ENCODE data around the gene ANKHD1.
"Not testable (repeated sequence)": the region's sequence is repeated elsewhere in the genome, so short reads cannot be mapped to it uniquely, and the experiment has no call there.

The ANKHD1 gene

DNA sequence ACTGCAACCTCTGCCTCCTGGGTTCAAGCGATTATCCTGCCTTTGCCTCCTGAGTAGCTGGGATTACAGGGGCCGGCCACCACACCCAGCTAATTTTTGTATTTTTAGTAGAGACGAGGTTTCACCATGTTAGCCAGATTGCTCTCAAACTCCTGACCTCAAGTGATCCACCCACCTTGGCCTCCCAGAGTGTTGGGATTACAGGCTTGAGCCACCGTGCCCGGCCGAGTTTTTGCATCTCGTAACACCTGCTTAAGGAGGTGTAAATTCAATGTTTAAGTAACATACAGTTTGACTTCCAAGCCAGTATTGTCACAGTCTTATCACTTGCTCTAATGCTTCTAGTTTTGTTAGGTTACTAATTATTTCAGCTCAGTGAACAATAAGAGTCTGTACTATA, 19.7 kb downstream of the ANKHD1 start:
- DNase-seq: not testable (repeated sequence)

DNA sequence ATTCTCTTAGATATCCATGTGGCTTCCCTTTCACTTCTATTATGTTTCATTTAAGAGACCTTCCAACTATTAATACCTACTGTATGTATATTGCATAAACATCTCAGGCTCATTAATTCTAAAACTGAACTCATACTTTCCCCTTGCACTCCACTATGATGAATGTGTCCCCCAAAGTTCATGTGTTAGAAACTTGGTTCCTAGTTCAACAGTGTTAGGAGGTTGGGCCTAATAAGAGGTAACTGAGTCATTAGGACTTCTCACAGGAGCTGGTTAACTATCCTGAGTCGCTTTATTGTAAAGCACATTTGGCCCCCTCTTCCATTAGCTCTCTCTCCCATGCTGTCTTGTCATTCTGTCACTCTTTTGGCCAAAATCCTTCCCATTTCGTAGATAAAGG, 22.0 kb downstream of the ANKHD1 start:
- DNase-seq: no peak

DNA sequence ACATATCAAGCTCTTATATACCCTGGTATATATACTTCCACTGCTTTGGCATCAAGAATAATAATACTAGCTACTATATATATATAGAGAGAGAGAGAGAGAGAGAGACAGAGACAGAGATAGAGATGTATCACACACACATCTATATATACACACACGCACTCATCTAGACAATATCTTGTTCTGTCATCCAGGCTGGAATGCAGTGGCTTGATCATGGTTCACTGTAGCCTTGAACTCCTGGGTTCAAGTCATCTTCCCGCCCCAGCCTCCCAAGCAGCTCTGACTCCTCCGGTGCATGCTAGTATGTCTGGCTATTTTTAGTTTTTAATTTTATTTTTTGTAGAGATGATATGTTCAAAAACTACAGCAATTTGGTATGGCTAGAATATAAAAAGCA, 22.5 kb downstream of the ANKHD1 start:
- DNase-seq: no peak

DNA sequence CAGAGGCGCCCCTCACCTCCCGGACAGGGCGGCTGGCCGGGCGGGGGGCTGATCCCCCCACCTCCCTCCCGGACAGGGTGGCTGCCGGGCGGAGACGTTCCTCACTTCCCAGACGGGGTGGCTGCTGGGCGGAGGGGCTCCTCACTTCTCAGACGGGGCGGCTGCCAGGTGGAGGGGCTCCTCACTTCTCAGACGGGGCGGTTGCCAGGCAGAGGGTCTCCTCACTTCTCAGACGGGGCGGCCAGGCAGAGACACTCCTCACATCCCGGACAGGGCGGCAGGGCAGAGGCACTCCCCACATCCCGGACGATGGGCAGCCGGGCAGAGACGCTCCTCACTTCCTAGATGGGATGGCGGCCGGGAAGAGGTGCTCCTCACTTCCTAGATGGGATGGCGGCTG, 26.1 kb downstream of the ANKHD1 start:
- DNase-seq: not testable (repeated sequence)

DNA sequence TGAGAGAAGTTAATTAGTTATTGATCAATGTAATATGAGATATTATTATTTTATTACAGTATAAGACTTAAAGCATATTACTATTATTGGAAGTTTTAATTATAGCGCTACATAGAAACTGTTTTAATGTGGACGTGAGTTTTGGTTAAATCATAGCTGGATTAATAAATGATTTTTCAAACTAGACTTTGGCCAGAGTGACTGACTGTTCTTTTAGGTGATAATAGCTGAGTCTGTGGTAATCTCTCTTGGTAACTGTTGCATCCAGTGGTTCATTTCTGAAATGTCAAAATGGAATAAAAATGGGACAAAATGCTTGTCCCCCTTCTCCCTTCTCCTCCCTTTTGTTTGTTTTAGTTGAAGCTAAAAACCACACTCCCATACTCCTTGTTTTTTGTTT, 28.1 kb downstream of the ANKHD1 start:
- DNase-seq: no peak

DNA sequence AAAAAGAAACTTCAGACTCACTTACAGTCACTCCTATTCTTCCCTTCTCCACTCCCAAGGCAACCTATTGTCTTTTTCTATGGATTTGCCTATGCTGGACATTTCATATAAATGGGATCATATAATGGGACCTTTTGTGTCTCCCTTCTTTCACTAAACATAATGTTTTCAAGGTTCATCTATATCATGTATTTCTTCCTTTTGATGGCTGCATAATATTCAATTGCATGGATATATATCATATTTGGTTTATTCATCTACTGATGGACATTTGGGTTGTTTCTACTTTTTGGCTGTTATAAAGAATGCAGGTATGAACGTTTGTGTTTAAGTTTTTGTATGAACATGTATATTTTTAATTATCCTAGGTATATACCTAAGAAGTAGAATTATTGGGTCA, 30.6 kb downstream of the ANKHD1 start:
- no peak for DNase-seq

DNA sequence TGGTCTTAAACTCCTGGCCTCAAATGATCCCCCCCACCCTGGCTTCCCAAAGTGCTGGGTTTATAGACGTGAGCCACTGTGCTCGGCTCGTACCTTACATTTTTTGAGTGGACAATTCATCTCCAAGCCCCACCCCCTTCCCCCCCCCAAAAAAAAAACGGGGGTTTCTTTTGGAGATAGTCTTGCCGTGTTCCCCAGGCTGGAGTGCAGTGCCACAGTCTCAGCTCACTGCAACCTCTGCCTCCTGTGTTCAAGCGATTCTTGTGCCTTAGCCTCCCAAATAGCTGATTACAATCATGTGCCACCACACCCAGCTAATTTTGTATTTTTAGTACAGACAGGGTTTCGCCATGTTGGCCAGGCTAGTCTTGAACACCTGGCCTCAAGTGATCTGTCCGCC, 31.3 kb downstream of the ANKHD1 start:
- DNase-seq: no peak

DNA sequence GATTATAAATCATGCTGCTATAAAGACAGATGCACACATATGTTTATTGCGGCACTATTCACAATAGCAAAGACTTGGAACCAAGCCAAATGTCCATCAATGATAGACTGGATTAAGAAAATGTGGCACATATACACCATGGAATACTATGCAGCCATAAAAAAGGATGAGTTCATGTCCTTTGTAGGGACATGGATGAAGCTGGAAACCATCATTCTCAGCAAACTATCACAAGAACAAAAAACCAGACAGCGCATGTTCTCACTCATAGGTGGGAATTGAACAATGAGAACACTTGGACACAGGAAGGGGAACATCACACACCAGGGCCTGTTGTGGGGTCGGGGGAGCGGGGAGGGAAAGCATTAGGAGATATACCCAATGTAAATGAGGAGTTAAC, 55.7 kb downstream of the ANKHD1 start:
- DNase-seq: not testable (repeated sequence)

DNA sequence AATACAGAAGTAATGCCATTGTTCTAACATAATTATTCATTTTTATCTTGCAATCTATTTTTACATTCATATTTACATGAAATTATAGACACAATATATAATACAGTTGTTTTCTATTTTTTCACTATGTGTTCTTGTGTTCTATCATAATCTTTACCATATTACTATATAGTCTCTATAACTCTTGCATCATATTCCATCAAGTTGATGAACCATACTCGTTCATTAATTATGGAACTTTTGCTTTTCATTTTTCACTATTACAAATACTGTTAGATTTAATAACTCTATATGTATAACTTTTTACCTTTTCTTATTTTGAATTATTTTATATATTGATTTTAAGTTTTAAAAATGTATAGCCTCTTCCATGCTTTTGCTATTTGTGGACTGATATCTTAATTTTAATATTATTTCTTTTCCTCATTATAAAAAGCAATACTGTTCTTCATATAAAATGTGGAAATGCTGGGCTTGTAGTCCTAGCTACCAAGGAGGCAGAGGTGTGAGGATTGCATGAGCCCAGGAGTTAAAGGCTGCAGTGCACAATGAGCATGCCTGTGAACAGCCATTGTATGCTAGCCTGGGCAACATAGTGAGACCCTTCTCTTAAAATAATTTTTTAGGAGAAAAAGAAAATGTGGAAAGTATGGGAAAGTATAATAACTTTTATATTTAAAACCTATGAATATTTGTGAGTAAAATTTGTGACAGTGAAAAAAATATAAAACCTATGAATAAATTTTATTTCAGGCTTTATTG, 65.5 kb downstream of the ANKHD1 start:
- DNase-seq: no peak

DNA sequence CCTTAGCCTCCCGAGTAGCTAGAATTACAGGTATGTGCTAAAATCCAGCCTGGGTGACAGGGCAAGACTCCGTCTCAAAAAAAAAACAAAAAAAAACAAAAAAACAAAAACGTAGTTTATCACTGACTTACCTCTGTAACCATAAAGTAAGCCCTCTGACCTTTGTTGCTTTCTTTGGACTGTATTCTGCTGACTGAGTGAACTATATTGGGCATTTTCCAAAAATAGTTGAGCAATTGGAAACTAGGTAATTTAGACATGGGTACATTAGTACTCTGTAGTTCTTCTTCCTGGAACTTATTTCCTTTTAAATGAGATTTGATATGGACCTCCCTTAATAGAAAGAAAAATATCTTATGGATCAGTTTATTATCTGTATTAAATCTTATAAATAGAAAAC, 66.6 kb downstream of the ANKHD1 start:
- DNase-seq: no peak

DNA sequence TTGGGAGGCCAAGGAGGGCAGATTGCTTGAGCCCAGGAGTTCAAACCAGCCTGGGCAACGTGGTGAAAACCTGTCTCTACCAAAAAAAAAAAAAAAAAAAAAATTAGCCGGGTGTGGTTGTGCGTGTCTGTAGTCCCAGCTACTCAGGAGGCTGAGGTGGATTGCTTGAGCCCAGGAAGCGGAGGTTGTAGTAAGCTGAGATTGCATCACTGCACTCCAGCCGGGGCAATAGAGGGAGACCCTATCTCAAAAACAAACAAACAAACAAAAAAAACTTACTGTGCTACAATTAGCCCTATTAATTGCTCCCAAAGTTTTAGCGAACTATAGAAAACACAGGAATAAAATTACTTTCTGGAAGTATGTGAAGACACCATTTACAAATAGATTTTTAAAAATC, 67.6 kb downstream of the ANKHD1 start:
- no peak for DNase-seq

DNA sequence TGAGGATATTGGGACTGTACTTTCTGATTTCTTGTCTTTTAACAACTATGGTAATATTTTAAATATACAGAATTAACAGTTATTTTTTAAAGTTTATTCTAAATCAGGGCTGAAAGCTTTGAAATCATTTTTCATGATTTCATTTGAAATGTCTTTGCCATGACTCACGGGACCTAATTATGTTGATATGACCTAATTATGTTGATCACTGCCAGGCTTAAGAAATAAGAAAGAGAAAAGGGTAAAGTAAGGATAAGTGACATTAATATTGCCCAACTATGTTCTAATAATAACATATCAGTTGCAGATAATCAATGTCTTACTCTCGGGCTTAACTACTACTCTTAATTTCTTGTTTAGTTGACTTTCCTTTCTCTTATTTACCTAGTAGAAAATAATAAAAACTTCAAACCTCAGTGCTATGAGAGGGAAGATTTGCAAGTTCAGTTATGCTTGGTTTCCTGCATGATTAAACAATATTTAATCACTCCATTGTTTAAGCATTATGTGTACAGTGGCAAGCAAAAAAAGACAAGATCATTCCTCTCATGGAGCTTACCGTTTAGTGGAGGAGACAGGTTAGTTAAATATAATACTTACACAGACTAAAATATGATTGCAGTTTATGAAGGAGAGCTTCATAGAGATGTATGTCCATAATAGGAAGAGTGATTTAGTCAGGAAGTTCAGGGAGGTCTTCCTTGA, 78.8 kb downstream of the ANKHD1 start:
- no peak for DNase-seq

DNA sequence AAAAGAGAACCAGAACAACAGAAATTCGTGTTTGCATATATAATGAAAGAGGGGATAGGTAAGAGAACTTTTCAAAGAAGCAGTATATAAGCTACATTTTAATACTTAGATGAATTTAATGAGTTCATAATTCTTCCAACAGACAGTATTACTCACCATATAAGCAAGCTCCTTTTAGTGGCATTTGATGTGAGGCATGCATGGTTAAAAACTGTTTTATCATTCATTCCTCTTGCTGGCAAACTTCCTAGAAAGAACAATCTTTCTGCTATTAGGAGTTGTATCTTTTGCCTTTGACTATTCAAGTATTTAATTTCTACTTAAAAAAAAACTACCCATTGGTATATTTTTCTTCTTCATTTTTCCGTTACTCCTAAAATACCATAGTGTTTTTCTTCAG, 80.1 kb downstream of the ANKHD1 start:
- DNase-seq: no peak

DNA sequence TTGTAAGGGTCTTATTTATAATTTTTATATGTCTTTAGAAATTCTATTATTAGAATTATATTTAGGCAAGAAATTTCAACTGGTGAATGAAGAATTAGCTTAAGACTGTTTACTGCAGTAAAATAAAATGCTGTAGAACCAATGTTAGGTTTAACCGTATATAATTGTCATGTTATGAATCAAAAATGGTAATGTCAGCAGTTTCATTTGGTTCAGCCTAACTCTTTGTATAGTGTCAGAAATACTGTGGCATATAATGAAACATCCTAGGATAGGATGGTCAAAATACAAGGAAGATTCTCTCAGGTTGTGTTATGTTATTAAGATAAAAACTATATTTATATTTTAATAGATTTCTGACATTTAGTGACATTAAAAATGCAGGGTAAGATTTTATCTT, 81.4 kb downstream of the ANKHD1 start:
- no peak for DNase-seq

DNA sequence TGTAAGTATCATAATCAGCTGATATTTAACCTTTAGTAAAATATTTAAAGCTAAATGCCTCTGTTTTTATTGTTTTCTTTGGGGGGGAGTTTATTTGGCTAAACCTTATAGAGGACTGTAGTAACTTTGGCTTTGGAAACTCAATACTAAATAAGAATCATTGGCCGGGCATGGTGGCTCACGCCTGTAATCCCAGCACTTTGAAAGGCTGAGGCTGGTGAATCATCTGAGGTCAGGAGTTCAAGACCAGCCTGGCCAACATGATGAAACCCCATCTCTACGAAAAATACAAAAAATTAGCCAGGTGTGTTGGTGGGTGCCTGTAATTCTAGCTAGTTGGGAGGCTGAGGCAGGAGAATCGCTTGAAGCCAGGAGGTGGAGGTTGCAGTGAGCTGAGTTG, 86.5 kb downstream of the ANKHD1 start:
- DNase-seq: not testable (repeated sequence)

DNA sequence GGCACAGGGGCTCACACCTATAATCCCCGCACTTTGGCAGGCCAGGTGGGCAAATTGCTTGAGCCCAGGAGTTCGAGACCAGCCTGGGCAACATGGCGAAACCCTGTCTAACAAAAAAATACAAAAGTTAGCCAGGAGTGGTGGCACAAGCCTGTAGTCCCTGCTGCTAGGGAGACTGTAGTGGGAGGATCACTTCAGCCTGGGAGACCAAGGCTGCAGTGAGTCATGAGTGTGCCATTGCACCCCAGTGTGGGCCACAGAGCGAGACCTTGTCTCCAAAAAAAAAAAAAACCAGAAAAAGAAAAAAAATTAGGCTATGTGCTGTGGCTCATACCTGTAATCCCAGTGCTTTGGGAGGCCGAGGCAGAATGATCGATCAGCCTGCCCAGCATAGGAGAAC, 87.3 kb downstream of the ANKHD1 start:
- DNase-seq: no peak

DNA sequence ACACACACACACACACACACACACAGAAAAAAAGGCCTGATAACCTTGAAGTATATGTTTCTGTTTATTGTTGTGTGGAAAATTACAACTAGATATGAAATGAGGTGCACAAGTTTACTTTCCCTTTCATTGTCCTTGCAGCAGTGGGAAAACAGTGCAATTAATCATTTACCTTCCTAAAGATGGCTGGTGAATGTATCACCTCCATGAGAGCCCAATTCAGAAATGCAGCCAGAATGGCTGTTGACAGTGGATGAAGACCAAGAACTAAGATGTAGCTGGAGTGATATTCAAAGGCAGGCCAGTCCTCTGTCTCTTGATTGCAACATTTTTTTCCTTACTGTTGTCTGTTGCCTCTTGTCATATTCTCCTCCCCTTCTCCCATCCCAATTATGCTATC, 96.3 kb downstream of the ANKHD1 start:
- no peak for DNase-seq

DNA sequence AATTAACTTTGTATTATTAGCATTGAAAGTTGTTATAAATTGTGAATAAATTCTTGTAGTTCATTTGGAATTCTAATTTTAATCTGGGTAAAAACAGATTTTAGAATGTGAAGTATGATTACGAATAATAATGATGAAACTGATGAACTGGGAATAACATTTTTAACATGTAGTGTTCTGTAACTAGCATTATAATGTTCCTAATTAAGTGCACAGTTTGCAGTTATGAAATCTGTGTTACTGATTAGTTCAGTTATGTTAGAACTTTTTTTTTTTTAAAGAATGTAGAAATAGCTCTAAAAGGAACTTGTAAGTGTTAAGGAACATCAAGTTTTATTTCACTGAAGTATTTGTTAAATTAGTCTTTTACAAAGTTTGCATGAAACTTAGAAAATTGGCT, 97.0 kb downstream of the ANKHD1 start:
- DNase-seq: no peak

DNA sequence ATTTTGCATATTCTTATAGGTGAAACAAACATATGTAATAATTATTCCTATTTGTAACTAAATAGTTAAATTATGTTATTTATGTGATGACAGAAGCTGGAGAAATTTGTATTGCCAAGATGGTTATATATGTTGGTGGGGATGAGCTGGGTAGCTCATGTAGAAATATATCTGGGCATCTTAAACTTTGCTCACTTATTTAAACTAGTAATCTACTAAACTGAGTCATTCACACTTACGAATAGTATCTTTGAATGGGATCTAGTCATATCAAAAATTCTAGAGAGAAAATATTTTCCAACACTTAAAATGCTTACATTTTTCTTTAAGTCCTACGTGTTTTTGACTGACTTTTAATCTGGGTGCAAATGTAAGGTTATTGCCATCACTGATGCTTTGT, 101.2 kb downstream of the ANKHD1 start:
- DNase-seq: no peak

DNA sequence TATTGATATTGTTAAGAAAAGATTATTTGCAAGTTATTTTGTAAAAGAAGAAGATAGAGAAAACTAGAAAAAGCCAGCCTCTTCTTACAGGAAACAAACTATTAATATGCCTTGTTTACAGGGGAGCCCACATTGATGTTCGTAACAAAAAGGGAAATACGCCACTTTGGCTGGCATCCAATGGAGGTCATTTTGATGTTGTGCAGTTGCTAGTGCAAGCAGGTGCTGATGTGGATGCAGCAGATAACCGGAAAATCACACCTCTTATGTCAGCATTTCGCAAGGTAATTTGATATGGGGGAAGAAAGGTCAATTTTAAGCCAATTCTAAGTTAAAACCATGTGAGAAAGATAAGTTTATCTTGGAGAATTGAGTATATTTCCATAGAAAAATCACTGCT, 108.3 kb downstream of the ANKHD1 start:
- DNase-seq: peak; percentile 17

DNA sequence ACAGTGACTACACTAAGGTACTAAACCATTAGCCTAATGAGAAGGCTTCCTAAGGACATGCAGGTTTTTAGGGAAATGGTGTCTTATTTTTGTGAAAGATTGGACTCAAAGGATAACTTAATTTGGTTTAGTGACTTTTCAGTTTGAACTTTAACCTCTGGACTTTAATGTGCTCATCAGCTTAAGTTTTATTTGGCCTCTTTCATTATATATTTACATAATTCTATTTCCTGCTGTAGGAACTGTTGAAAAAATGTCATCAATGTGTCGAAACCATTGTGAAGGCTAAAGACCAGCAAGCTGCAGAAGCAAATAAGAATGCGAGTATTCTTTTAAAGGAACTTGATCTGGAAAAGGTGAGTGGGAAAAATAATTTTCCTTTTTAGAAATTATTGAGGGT, 111.5 kb downstream of the ANKHD1 start:
- DNase-seq: no peak

DNA sequence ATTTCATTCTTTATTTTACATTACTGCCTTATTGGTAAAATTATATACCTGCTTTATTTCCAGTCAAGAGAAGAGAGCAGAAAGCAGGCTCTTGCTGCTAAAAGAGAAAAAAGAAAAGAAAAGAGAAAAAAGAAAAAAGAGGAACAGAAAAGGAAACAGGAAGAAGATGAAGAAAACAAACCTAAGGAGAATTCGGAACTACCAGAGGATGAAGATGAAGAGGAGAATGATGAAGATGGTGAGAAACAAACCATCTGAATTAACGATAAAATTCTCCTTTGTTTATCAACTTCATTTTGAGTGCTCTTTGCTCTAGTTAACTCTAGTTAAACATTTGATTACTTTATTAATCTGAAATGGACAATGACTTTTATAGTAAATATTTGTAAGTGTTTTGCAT, 122.4 kb downstream of the ANKHD1 start:
- no peak for DNase-seq

DNA sequence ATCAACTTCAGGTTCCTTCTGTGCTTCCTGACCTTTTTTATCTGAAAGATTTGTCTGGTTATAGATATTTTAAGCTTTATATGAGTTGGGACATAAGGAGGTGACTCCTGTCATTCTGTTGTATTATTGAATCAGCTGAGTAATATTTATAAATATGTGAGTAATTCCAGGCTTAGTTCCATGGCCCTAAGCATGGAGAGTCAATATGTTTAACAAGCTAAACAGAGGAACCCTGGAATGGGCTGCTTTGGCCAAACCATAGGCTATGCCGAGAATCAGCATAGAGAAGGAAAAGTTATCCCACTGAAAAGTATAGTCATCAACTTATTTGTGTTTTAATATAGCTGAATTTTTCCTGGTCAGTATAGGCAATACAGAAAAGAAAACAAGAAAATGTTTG, 138.6 kb downstream of the ANKHD1 start:
- no peak for DNase-seq

DNA sequence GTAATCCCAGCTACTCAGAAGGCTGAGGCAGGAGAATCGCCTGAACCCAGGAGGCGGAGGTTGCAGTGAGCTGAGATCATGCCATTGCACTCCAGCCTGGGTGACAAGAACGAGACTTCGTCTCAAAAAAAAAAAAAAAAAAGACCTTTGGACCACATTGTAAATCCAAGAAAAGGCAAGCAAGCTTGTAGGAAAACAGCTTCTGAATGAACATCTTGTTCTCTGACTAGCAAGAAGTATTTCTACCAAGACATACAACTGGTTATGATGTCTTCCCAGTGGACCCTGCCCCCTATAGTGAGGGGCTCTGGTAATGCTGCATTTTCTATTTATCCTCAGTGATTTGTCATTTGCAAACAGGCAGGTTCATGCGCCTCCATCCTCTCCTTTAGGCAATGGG, 141.3 kb downstream of the ANKHD1 start:
- DNase-seq: no peak

DNA sequence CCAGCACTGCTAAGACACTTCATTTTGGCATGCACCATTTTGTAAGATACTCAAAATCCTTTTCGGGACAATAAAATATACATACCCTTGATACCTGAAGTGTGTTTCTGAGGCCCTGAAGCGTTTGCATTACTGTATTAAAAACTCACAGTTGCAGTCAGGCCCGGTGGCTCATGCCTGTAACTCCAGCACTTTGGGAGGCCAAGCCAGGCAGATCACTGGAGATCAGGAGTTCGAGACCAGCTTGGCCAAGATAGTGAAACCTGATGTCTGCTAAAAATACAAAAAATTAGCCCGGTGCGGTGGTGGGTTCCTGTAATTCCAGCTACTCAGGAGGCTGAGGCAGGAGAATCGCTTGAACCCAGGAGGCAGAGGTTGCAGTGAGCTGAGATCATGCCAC, 143.4 kb downstream of the ANKHD1 start:
- DNase-seq: no peak
